ENCODE data around the gene TEX14. TPM values are rescaled to one million over a fixed set of nuclear protein-coding genes. Genes with fewer than 3 reads are reported as not detected.

The TEX14 gene
- total and polyA plus RNA-seq, 2 donors (not counting 1 experiment from before 2014, with no cell fraction given), result under 0.01 to 0.03 TPM

DNA sequence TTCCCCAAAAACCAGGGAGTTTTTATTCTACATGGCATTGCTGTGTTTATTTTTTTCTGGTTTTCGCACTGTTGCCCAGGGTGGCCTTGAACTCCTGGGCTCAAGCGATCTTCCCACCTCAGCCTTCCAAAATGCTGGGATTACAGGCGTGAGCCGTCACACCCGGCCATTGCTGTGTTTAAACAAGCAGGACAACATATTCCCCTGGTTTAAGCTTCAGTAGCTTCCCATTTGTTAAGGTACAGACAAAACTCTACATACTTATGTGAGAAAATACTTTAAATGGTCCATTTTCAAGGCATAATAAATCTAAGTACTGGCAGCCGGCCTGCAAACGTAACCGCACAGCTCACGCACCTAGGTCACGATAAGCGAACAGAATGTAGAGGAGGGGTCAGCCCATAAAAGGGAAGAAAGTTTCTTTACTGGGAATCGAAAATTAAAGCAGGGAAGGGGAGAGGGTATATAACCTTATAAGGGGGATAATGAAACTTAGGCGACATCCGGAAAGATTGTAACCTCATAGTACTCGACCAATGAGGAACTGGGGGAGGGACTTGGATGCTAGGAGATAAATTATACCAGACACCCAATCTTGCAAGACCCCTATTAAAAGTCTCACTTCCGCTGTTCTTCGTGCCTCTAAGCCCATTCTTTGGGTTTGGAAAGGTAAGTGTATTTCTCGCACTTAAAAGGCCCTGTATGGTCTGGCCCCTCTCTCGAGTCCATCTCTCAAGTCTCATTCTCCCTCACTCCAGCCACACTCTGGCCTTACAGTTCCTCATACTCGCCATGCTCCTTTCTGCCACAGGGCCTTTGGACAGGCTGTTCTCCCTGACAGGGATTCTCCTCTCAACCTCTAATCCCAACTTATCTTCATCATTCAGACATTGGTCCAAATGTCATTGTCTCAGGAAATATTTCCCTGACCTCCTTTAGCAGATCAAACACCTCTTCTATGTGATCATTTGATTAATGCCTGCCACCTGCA lies 59.2 kb downstream of the TEX14 start:
- H3K9ac ChIP-seq (ENCODE audit: insufficient read depth, low read length), result peak overlapping the region; percentile 59
- peaks cover 3% of the 10 kb centered on the region for H3K4me1 ChIP-seq (ENCODE audit: control insufficient read depth, extremely low read depth, insufficient read depth, low read length)
- no peak for DNase-seq (ENCODE audit: low read depth in 2 of 2)
- H3K36me3 ChIP-seq (ENCODE audit: control insufficient read depth, insufficient read depth, low read length), result no peaks in the 10 kb centered on the region
- no peaks in the 10 kb centered on the region for H3K79me2 ChIP-seq (ENCODE audit: control insufficient read depth, insufficient read depth, low read length)
- peak overlapping the region; percentile 89 for H2AFZ ChIP-seq (ENCODE audit: low read length)
- H3K27me3 ChIP-seq (ENCODE audit: control insufficient read depth, insufficient read depth, low read length), result no peaks in the 10 kb centered on the region
- TF ChIP-seq CTCF (conservative IDR thresholded peaks at IDR 0.05 in 1 of 2, IDR thresholded peaks at IDR 0.05 in 1 of 2; ENCODE audit: low read depth in 1 of 2, low read length in 2 of 2) (no peak), EZH2 (IDR thresholded peaks at IDR 0.05; ENCODE audit: low read length, missing control alignments) (no peak)
- no peaks in the 10 kb centered on the region for H4K20me1 ChIP-seq (ENCODE audit: control insufficient read depth, extremely low read depth, insufficient read depth, low read length)
- H3K4me3 ChIP-seq (replicated peaks in 1 of 4; ENCODE audit: control extremely low read depth in 1 of 4, insufficient read depth in 1 of 4, low read depth in 3 of 4, low read length in 4 of 4), result peak overlapping the region; percentile 43 to 55 (median 49)
- peak overlapping the region; percentile 97 for H3K27ac ChIP-seq (ENCODE audit: insufficient read depth, low read length)
- H3K4me2 ChIP-seq (ENCODE audit: extremely low read depth, insufficient read depth, low read length), result peak overlapping the region; percentile 82
- H3K9me3 ChIP-seq (ENCODE audit: control insufficient read depth, insufficient read depth, low read depth, low read length), result no peaks in the 10 kb centered on the region

- no peaks in the 10 kb centered on the region for H3K27me3 ChIP-seq (ENCODE audit: control insufficient read depth, insufficient read depth, low read length)
- no peaks in the 10 kb centered on the region for H3K79me2 ChIP-seq (ENCODE audit: control insufficient read depth, insufficient read depth, low read length)
- DNase-seq (ENCODE audit: low read depth in 2 of 2), result peak; percentile 99 to 100
- peaks cover 3% of the 10 kb centered on the region for H3K4me1 ChIP-seq (ENCODE audit: control insufficient read depth, extremely low read depth, insufficient read depth, low read length)
- no peaks in the 10 kb centered on the region for H3K9me3 ChIP-seq (ENCODE audit: control insufficient read depth, insufficient read depth, low read depth, low read length)
- H3K27ac ChIP-seq (ENCODE audit: insufficient read depth, low read length), result peak overlapping the region; percentile 97
- peak overlapping the region; percentile 82 for H3K4me2 ChIP-seq (ENCODE audit: extremely low read depth, insufficient read depth, low read length)
- H3K36me3 ChIP-seq (ENCODE audit: control insufficient read depth, insufficient read depth, low read length), result no peaks in the 10 kb centered on the region
- peak overlapping the region; percentile 43 to 55 (median 49) for H3K4me3 ChIP-seq (replicated peaks in 1 of 4; ENCODE audit: control extremely low read depth in 1 of 4, insufficient read depth in 1 of 4, low read depth in 3 of 4, low read length in 4 of 4)
- peak overlapping the region; percentile 65 for H3K9ac ChIP-seq (ENCODE audit: insufficient read depth, low read length)
- no peak for TF ChIP-seq EZH2 (IDR thresholded peaks at IDR 0.05; ENCODE audit: low read length, missing control alignments)
- TF ChIP-seq CTCF (conservative IDR thresholded peaks at IDR 0.05 in 1 of 2, IDR thresholded peaks at IDR 0.05 in 1 of 2; ENCODE audit: low read depth in 1 of 2, low read length in 2 of 2), result peak in 1 of 2 donors; percentile 25
- H4K20me1 ChIP-seq (ENCODE audit: control insufficient read depth, extremely low read depth, insufficient read depth, low read length), result no peaks in the 10 kb centered on the region
- peak overlapping the region; percentile 89 for H2AFZ ChIP-seq (ENCODE audit: low read length)
Observed at GRCh38 chr17:58631523-58632323, 60.1 kb downstream of the TEX14 start.

Data from fibroblast of lung (primary cell).